Spleen (tissue), 7 donors: ENCODE results near the gene KCND3.

Experiments used
- POLR2A ChIP-seq, 3 donors: fragments of 450-650 bp; IDR thresholded peaks; one replicate each; pipeline ENCODE4 v1.5.1; 2017; ENCODE audit warnings: antibody characterized with exemption in 3 of 3, mild to moderate bottlenecking in 1 of 3
- POLR2AphosphoS5 ChIP-seq, 3 donors: sonication (generic); formaldehyde crosslinking; IDR thresholded peaks; one replicate each; pipeline ENCODE4 v1.5.1; 2017; ENCODE audit warnings: antibody characterized with exemption in 3 of 3
- TF ChIP-seq, protein P1 (sequence below), 11 experiments: fragments of 200-600 bp in 7 of 11; fragments of 450-650 bp in 4 of 11; sonication (generic) in 4 of 11; IDR thresholded peaks in 8 of 11; conservative IDR thresholded peaks in 3 of 11; 1 replicate in 7 of 11; 2 replicates in 4 of 11; pipeline versions ENCODE4 v1.4.0 to v1.8.0; 2016 to 2021; ENCODE audit warnings: antibody characterized with exemption in 11 of 11, inconsistent platforms in 4 of 11, mild to moderate bottlenecking in 1 of 11
- donor health status: DM: no; HTN: no; CAD: no; lungs with moderate emphysema.
- donor health status: DM: no; HTN: no; CAD: no.
- donor health status: DM: no; HTN: no; CAD: no.

DNA sequence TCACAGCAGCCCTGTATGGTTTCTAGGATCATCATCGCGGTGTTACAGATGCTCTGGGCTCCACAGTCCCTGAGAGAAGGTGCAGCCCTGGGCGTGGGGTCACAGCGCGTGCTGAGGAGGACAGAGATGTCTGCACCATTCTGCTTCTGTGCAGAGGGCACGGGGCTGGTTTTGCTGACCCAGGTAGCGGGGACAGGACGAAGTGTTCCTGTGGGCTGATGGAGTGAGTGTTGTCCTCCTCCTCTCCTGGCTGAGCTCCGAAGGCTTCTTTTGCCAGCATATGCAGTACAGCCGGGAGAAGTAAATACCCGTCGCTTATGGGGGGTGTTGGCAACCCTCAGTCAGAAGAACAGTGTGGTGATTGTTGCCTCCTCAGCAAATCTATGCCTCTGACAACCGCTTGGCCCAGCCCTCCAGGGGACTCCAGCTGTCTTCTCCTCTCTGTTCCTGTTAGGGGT, 132.2 kb downstream of the KCND3 start:
- TF ChIP-seq, protein P1, sequence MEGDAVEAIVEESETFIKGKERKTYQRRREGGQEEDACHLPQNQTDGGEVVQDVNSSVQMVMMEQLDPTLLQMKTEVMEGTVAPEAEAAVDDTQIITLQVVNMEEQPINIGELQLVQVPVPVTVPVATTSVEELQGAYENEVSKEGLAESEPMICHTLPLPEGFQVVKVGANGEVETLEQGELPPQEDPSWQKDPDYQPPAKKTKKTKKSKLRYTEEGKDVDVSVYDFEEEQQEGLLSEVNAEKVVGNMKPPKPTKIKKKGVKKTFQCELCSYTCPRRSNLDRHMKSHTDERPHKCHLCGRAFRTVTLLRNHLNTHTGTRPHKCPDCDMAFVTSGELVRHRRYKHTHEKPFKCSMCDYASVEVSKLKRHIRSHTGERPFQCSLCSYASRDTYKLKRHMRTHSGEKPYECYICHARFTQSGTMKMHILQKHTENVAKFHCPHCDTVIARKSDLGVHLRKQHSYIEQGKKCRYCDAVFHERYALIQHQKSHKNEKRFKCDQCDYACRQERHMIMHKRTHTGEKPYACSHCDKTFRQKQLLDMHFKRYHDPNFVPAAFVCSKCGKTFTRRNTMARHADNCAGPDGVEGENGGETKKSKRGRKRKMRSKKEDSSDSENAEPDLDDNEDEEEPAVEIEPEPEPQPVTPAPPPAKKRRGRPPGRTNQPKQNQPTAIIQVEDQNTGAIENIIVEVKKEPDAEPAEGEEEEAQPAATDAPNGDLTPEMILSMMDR (IDR thresholded peaks at IDR 0.05 in 8 of 11, conservative IDR thresholded peaks at IDR 0.05 in 3 of 11), result no peak
- TF ChIP-seq POLR2AphosphoS5 (IDR thresholded peaks at IDR 0.05) (no peak), POLR2A (IDR thresholded peaks at IDR 0.05) (no peak)
